ENCODE data around the gene CSMD2. TPM values are rescaled to one million over a fixed set of nuclear protein-coding genes. Genes with fewer than 3 reads are reported as not detected.
"Not testable (repeated sequence)": the region's sequence is repeated elsewhere in the genome, so short reads cannot be mapped to it uniquely, and the experiment has no call there.

The CSMD2 gene
- total RNA-seq, 1 donor from 2014 or later, result 0.22 TPM

GRCh38 chr1:34019741-34020552, 145.1 kb downstream of the CSMD2 start:
- intact Hi-C loops (cut with micrococcal nuclease), result no loop called here
- no peak for DNase-seq
- no peak for ATAC-seq

- no peak for ATAC-seq
- intact Hi-C loops (cut with micrococcal nuclease), result no loop called here
- no peak for DNase-seq
These were observed 146.7 kb downstream of the CSMD2 start for GRCh38 chr1:34018285-34018684.

- intact Hi-C loops (cut with micrococcal nuclease); DNase-seq; ATAC-seq: not testable (repeated sequence)
These were observed 148.7 kb downstream of the CSMD2 start for GRCh38 chr1:34016281-34016680.

GRCh38 chr1:34013958-34014737, 150.9 kb downstream of the CSMD2 start:
- intact Hi-C loops (cut with micrococcal nuclease), result no loop called here
- DNase-seq (peak; percentile 63), ATAC-seq (peak; percentile 94)

- ATAC-seq, result no peak
- DNase-seq, result no peak
- intact Hi-C loops (cut with micrococcal nuclease), result no loop called here
These were observed 151.9 kb downstream of the CSMD2 start for GRCh38 chr1:34013136-34013535.

GRCh38 chr1:34009340-34009985, 155.6 kb downstream of the CSMD2 start:
- no peak for ATAC-seq
- no peak for DNase-seq
- intact Hi-C loops (cut with micrococcal nuclease), result no loop called here

GRCh38 chr1:34007760-34008159, 157.3 kb downstream of the CSMD2 start:
- ATAC-seq, result no peak
- no peak for DNase-seq
- intact Hi-C loops (cut with micrococcal nuclease), result no loop called here

- no peak for ATAC-seq
- no peak for DNase-seq
- intact Hi-C loops (cut with micrococcal nuclease), result no loop called here
These were observed 159.7 kb downstream of the CSMD2 start for GRCh38 chr1:34005309-34005708.

- intact Hi-C loops (cut with micrococcal nuclease), result no loop called here
- DNase-seq (no peak), ATAC-seq (no peak)
These were observed 162.2 kb downstream of the CSMD2 start for GRCh38 chr1:34002810-34003209.

GRCh38 chr1:33997127-33998036, 167.6 kb downstream of the CSMD2 start:
- ATAC-seq (peak; percentile 28), DNase-seq (no peak)
- intact Hi-C loops (cut with micrococcal nuclease), result no loop called here

GRCh38 chr1:33996281-33996680, 168.7 kb downstream of the CSMD2 start:
- DNase-seq, result no peak
- intact Hi-C loops (cut with micrococcal nuclease), result no loop called here
- peak; percentile 69 for ATAC-seq

- no peak for ATAC-seq
- no peak for DNase-seq
- intact Hi-C loops (cut with micrococcal nuclease), result no loop called here
These were observed 171.7 kb downstream of the CSMD2 start for GRCh38 chr1:33993301-33993700.

- intact Hi-C loops (cut with micrococcal nuclease), result no loop called here
- no peak for ATAC-seq
- no peak for DNase-seq
These were observed 174.7 kb downstream of the CSMD2 start for GRCh38 chr1:33990281-33990680.

GRCh38 chr1:33988161-33988560, 176.9 kb downstream of the CSMD2 start:
- ATAC-seq (no peak), DNase-seq (no peak)
- intact Hi-C loops (cut with micrococcal nuclease), result no loop called here

- DNase-seq (peak; percentile 72), ATAC-seq (peak; percentile 97)
- intact Hi-C loops (cut with micrococcal nuclease), result no loop called here
These were observed 178.5 kb downstream of the CSMD2 start for GRCh38 chr1:33986390-33987095.

GRCh38 chr1:33985656-33986055, 179.4 kb downstream of the CSMD2 start:
- intact Hi-C loops (cut with micrococcal nuclease), result no loop called here
- ATAC-seq (peak; percentile 35), DNase-seq (no peak)

- ATAC-seq (peak; percentile 79), DNase-seq (no peak)
- intact Hi-C loops (cut with micrococcal nuclease), result no loop called here
These were observed 180.0 kb downstream of the CSMD2 start for GRCh38 chr1:33984906-33985565.

GRCh38 chr1:33982419-33982818, 182.6 kb downstream of the CSMD2 start:
- intact Hi-C loops (cut with micrococcal nuclease), result no loop called here
- ATAC-seq, result no peak
- DNase-seq, result no peak

Measured in left ventricle myocardium superior (tissue), 1 donor.